Breast epithelium (tissue), 4 donors: Measurements from ENCODE around the gene WDR18. TPM values are rescaled to one million over a fixed set of nuclear protein-coding genes. Genes with fewer than 3 reads are reported as not detected.

Experiments used
- DNase-seq, 2 donors: peaks; one replicate each; pipeline ENCODE4 v3.0.0-alpha.2; 2019; ENCODE audit warnings: low spot score in 2 of 2
- H3K27ac ChIP-seq, 2 donors: fragments of 200-600 bp; sonication (generic) in 1 of 2; one replicate each; pipeline ENCODE4 v1.5.1; 2016 to 2019; ENCODE audit warnings: mild to moderate bottlenecking in 1 of 2
- H3K27me3 ChIP-seq, 2 donors: fragments of 200-600 bp; sonication (generic) in 1 of 2; one replicate each; pipeline versions ENCODE4 v1.5.1 to v1.6.0; 2017 to 2019; ENCODE audit warnings: control low read depth in 1 of 2, mild to moderate bottlenecking in 1 of 2
- H3K36me3 ChIP-seq: fragments of 200-600 bp; one replicate; pipeline ENCODE4 v1.5.1; 2019
- H3K4me1 ChIP-seq, 2 donors: fragments of 200-600 bp; sonication (generic); one replicate each; pipeline ENCODE4 v1.5.1; 2016 to 2019; ENCODE audit warnings: control low read depth in 1 of 2
- H3K4me3 ChIP-seq, 3 donors: fragments of 200-600 bp; sonication (generic); 1 replicate in 2 of 3; 2 replicates in 1 of 3; pipeline ENCODE4 v1.5.1; 2016 to 2019; ENCODE audit warnings: mild to moderate bottlenecking in 3 of 3, moderate library complexity in 2 of 3
- H3K9me3 ChIP-seq, 2 donors: fragments of 200-600 bp; sonication (generic) in 1 of 2; one replicate each; pipeline ENCODE4 v1.5.1; 2016 to 2019; ENCODE audit warnings: control low read depth in 1 of 2
- POLR2A ChIP-seq: fragments of 450-650 bp; IDR thresholded peaks from one replicate; pipeline ENCODE4 v1.6.1; 2016; ENCODE audit warnings: antibody characterized with exemption, mild to moderate bottlenecking, moderate library complexity
- POLR2AphosphoS5 ChIP-seq, 3 donors: sonication (generic); formaldehyde crosslinking; IDR thresholded peaks; one replicate each; pipeline ENCODE4 v1.6.1; 2017; ENCODE audit warnings: antibody characterized with exemption in 3 of 3
- intact Hi-C: fragments of 100-400 bp; cut with DNase I; formaldehyde crosslinking; loops from one replicate; pipeline ENCODE4 v1.15.1; 2023; ENCODE audit warnings: low total_unique reads
- total RNA-seq, 3 donors: library from RNA; depleted of rRNA; stranded (reverse); fragments of >200 nt; gene quantifications; one replicate each; pipeline ENCODE4 v1.1.0, GENCODE V29; 2016
- TF ChIP-seq, protein P1 (sequence below), 3 donors: fragments of 450-650 bp; IDR thresholded peaks; one replicate each; pipeline ENCODE4 v1.5.1; 2016 to 2017; ENCODE audit warnings: antibody characterized with exemption in 3 of 3, mild to moderate bottlenecking in 3 of 3, moderate library complexity in 3 of 3

Gene WDR18
- total RNA-seq, 3 donors from 2014 or later = 19.2 to 69.2 (median 49.8) TPM

DNA sequence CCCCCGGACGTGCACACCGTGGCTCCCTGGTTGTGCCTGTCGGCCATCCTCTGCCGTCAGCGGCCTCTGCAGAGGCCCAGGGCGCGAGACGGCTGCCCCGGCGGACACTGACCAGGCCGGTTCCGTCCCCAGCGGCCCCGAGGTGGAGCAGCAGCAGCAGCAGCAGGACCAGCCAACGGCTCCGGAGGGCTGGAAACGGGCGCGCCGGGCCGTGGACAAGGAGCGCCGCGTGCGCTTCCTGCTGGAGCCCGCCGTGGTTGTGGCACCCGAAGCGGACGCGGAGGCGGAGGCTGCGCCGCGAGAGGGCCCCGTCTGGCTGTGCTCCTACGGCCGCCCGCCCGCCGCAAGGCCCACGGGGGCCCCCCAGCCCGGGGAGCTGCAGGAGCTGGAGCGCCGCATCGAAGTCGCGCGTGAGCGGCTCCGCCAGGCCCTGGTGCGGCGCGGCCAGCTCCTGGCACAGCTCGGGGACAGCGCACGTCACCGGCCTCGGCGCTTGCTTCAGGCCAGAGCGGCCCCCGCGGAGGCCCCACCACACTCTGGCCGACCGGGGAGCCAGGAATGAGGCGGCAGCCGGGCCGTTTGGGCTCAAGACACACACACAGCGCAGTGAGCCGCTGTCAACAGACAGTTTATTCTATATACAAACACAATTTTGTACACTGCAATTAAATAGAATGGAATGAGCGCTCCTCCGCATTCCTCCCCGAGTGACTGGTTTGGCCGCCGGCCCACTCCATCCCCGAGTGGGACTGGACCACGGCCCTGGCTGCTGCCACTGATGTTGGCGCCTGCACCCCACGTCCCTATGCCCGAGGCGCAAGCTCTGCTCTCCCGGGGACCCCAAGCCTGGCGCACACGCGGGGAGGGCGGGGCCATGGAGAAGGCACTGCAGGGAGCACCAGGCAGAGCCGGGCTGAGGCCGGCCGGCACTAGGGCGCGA lies 25.2 kb downstream of the WDR18 start:
- Histone ChIP-seq H3K9me3 (no peaks in the 10 kb centered on the region), H3K4me1 (no peaks in the 10 kb centered on the region), H3K27ac (no peak overlapping the region), H3K27me3 (no peaks in the 10 kb centered on the region), H3K4me3 (no peak overlapping the region), H3K36me3 (peaks cover 16% of the 10 kb centered on the region)
- TF ChIP-seq POLR2A (no peak), POLR2AphosphoS5 (IDR thresholded peaks at IDR 0.05) (no peak)
- TF ChIP-seq, protein P1, sequence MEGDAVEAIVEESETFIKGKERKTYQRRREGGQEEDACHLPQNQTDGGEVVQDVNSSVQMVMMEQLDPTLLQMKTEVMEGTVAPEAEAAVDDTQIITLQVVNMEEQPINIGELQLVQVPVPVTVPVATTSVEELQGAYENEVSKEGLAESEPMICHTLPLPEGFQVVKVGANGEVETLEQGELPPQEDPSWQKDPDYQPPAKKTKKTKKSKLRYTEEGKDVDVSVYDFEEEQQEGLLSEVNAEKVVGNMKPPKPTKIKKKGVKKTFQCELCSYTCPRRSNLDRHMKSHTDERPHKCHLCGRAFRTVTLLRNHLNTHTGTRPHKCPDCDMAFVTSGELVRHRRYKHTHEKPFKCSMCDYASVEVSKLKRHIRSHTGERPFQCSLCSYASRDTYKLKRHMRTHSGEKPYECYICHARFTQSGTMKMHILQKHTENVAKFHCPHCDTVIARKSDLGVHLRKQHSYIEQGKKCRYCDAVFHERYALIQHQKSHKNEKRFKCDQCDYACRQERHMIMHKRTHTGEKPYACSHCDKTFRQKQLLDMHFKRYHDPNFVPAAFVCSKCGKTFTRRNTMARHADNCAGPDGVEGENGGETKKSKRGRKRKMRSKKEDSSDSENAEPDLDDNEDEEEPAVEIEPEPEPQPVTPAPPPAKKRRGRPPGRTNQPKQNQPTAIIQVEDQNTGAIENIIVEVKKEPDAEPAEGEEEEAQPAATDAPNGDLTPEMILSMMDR (IDR thresholded peaks at IDR 0.05) = no peak
- intact Hi-C loops = no loop called here
- no peak for DNase-seq

DNA sequence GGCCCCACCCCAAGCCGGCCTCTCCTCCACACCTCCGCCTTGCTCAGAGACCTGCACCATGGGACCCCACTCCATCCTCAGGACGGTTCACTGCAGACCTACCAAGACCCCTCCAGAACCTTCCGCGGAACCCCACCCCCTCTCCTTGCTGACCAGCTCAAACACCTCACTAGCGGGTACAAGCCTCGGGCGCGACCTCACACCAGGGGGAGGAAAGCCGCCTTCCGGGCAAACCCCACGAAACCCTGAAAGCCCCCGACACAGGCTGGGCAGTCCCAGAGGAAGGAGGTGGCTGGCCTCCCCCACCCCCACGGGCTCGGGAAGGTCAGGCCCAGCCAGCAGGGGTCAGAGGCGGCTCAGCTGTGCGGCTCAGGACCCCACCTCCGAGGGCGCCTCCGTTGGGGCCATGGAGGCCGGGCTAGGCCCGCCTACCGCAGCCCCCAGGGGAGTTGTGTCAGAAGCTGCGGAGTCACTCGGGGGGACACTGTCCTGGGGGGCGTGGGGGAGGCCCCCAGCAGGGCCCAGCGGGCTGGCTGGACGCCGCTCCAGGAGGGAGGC lies 25.9 kb downstream of the WDR18 start:
- TF ChIP-seq POLR2AphosphoS5 (IDR thresholded peaks at IDR 0.05) (no peak), POLR2A (no peak)
- TF ChIP-seq, protein P1 (IDR thresholded peaks at IDR 0.05) = no peak
- Histone ChIP-seq H3K27me3 (no peaks in the 10 kb centered on the region), H3K9me3 (no peaks in the 10 kb centered on the region), H3K4me1 (no peaks in the 10 kb centered on the region), H3K4me3 (no peak overlapping the region), H3K36me3 (peaks cover 16% of the 10 kb centered on the region), H3K27ac (no peak overlapping the region)
- intact Hi-C loops = loop anchor here (10.0 kb wide), 1 partner anchor 215 kb away; no protein-coding TSS in a partner anchor
- no peak for DNase-seq

DNA sequence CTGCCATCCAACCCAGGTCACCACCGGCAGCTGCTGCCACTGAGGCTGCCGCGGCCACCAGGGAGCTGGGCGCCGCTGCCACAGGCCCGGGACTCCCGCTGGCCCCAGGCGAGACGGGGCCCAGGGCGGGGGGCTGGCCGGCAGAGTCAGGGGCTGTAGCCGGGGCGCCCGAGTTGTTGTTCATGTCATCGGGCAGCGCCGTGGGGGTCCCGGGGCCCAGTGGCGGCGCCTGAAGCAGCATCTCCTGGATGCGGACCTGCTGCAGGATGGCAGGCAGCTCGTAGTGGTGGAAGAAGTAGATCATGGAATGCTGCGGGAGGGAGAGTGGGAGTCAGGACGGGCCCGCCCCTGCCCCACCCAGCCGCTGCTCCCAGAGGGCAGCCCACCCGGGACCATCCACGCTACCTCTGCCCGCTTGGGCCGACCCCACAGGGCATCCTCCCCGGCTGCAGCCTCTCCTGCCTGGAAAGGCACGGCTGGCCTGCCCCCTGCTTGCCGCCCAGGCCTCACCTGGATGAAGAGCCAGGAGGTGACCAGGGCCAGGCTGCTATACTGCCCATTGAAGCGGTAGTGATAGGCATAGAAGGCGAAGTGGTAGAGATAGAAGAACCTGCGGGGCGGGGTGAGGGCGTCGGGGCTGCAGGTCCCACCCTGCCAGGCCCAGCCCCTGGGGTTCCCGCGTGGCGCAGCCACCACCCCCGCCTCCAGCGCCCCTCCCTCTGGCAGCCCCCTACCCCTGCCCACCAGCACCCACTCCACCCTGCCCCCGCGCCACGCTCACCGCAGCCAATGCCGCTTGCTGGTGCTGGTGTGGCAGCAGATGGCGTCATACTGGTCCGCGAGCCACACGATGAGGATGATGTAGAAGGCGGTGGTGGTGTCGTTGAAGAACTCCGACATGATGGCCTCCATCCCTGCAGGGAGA lies 26.7 kb downstream of the WDR18 start:
- TF ChIP-seq, protein P1 (IDR thresholded peaks at IDR 0.05) = no peak
- no peak for TF ChIP-seq POLR2AphosphoS5 (IDR thresholded peaks at IDR 0.05)
- no peaks in the 10 kb centered on the region for H3K27me3 ChIP-seq
- no peak overlapping the region for H3K4me3 ChIP-seq
- no peak overlapping the region for H3K27ac ChIP-seq
- no peaks in the 10 kb centered on the region for H3K9me3 ChIP-seq
- intact Hi-C loops = loop anchor here (10.0 kb wide), 1 partner anchor 214 kb away; no protein-coding TSS in a partner anchor
- DNase-seq = no peak
- peaks cover 0 to 4% of the 10 kb centered on the region in 2 donors for H3K4me1 ChIP-seq
- peaks cover 16% of the 10 kb centered on the region for H3K36me3 ChIP-seq

DNA sequence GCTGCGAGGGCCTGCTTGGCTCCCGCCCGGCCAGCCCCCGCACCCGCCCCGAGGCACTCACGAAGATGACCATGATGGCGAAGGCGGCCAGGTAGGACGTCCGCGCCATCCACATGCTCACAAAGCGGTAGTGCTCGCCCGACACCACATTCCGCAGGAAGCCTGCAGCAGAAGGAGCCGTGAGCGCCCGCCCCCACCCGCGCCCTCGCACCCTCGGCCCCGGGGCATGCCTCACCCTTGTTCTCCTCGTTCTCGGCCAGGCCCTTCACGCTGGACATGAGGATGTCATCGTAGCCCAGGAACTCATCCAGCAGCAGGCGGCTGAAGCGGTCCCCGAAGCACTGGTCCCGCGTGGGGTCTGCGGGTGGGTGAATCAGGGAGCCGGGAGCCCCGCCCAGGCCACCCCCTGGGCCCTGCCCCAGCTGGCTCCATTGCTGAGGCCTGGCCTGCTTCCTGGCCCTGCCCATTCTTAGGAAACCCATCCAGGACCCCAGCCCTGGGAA lies 27.7 kb downstream of the WDR18 start:
- intact Hi-C loops = loop anchor here (10.0 kb wide), 1 partner anchor 213 kb away; no protein-coding TSS in a partner anchor
- Histone ChIP-seq H3K4me1 (peaks cover 0 to 14% of the 10 kb centered on the region in 2 donors), H3K4me3 (no peak overlapping the region), H3K36me3 (peaks cover 16% of the 10 kb centered on the region), H3K9me3 (no peaks in the 10 kb centered on the region), H3K27ac (no peak overlapping the region), H3K27me3 (no peaks in the 10 kb centered on the region)
- TF ChIP-seq POLR2AphosphoS5 (IDR thresholded peaks at IDR 0.05) (no peak), POLR2A (no peak)
- TF ChIP-seq, protein P1 (IDR thresholded peaks at IDR 0.05) = no peak
- no peak for DNase-seq
